ENCODE results near the gene IPO9.

DNA sequence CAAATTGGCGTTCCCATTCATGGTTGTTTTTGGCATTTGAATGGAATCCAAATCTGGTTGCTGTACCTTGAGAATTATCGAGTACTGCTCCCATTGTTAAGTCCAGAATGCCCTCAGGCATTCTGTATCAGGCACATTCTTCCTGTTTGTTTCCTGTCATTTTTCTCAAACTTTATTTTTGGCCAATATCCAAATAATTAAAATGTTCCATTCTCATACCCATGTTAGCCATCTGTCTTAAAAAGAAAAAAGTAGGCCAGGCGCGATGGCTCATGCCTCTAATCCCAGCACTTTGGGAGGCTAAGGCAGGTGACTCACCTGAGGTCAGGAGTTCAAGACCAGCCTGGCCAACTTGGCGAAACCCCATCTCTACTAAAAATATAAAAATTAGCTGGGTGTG lies 30.5 kb downstream of the IPO9 start:
- TF ChIP-seq, protein P1, sequence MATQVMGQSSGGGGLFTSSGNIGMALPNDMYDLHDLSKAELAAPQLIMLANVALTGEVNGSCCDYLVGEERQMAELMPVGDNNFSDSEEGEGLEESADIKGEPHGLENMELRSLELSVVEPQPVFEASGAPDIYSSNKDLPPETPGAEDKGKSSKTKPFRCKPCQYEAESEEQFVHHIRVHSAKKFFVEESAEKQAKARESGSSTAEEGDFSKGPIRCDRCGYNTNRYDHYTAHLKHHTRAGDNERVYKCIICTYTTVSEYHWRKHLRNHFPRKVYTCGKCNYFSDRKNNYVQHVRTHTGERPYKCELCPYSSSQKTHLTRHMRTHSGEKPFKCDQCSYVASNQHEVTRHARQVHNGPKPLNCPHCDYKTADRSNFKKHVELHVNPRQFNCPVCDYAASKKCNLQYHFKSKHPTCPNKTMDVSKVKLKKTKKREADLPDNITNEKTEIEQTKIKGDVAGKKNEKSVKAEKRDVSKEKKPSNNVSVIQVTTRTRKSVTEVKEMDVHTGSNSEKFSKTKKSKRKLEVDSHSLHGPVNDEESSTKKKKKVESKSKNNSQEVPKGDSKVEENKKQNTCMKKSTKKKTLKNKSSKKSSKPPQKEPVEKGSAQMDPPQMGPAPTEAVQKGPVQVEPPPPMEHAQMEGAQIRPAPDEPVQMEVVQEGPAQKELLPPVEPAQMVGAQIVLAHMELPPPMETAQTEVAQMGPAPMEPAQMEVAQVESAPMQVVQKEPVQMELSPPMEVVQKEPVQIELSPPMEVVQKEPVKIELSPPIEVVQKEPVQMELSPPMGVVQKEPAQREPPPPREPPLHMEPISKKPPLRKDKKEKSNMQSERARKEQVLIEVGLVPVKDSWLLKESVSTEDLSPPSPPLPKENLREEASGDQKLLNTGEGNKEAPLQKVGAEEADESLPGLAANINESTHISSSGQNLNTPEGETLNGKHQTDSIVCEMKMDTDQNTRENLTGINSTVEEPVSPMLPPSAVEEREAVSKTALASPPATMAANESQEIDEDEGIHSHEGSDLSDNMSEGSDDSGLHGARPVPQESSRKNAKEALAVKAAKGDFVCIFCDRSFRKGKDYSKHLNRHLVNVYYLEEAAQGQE (IDR thresholded peaks at IDR 0.05; ENCODE audit: insufficient read depth in 1 of 2, low read depth in 2 of 2, low read length in 1 of 2): no peak
- TF ChIP-seq, protein P2, sequence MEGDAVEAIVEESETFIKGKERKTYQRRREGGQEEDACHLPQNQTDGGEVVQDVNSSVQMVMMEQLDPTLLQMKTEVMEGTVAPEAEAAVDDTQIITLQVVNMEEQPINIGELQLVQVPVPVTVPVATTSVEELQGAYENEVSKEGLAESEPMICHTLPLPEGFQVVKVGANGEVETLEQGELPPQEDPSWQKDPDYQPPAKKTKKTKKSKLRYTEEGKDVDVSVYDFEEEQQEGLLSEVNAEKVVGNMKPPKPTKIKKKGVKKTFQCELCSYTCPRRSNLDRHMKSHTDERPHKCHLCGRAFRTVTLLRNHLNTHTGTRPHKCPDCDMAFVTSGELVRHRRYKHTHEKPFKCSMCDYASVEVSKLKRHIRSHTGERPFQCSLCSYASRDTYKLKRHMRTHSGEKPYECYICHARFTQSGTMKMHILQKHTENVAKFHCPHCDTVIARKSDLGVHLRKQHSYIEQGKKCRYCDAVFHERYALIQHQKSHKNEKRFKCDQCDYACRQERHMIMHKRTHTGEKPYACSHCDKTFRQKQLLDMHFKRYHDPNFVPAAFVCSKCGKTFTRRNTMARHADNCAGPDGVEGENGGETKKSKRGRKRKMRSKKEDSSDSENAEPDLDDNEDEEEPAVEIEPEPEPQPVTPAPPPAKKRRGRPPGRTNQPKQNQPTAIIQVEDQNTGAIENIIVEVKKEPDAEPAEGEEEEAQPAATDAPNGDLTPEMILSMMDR (IDR thresholded peaks at IDR 0.05): no peak
- TF ChIP-seq TCF7L2 (IDR thresholded peaks at IDR 0.05; ENCODE audit: low read depth, low read length) (no peak), POLR2AphosphoS5 (IDR thresholded peaks at IDR 0.05; ENCODE audit: low read depth, low read length) (no peak), SIN3A (IDR thresholded peaks at IDR 0.05; ENCODE audit: borderline replicate concordance, insufficient read depth, low read depth, low read length) (no peak)
